ENCODE results near the gene DLG5. TPM values are rescaled to one million over a fixed set of nuclear protein-coding genes. Genes with fewer than 3 reads are reported as not detected.

DLG5 gene
- polyA plus RNA-seq, 3 donors: 0.14 to 0.77 TPM; not detected in 1

DNA sequence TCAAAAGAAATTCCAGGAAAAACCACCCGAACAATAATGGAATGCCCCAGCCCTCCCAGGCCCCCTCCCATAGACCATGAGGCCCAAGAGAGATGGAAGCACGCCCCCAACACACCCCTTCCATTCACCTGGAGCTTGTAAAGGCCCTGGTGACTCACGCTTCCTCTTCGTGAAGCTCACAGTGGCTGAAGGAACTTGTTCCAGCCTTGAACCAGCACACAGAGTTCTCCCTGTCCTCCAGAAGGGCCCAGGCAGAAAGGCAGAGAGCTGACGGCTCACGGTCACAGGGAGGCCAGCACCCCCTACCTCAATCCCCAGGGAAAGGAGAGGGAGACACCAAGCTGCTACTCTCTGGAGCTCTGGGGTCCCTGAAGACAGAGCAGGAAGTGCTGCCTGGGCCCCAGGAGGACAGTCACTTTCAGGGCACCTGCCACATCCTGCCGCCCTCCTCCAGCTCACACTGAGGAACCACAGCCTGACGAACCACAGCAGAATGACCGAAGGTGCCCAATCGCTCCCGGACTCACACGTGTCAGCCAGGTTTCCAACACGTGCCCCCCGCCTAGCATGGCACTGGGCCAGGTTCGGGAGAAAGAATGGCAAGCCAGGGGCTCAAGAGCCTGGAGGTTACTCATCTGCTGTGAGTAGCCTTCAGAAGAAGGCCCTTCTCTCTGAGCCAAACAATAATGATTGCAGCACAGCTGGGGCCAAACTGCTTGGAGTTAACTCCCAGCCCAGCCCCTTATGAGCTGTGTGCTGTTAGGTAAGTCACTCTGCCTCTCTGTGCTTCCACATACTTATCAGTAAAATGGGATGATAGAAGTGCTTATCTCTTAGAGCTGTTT lies 52.8 kb downstream of the DLG5 start:
- 17% methylated on average over 15 of the region's 15 CpGs for WGBS (ENCODE audit: insufficient coverage)

DNA sequence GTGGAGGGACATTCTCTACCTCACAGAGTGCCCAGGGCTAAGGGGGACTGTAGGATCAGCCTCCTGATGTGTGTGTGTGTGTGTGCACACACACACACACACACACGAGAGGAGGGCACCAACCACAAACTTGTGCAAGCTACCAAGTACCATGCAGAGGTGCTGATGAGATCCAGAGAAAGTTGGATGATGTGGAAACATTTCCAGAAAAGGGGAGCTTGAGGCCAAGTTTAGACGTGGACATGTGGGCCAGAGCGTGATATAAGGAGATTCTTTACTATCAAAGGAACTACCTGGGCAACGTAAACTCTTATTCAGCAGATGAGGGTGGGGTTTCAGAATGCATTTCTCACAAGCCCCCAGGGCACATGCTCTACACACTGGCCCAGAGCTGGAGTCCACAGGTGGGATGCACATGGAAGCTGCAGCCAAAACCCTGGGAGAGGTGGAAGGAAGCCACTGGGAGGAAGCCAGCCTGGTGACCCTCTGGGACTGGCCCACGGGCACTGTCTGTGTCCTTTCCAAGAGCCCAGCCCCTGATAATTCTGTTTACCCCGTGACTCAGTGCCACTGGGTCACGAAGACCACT lies 53.5 kb downstream of the DLG5 start:
- no peaks in the 10 kb centered on the region for H3K79me2 ChIP-seq (ENCODE audit: insufficient read depth, low read length)
- H3K4me2 ChIP-seq (replicated peaks; ENCODE audit: extremely low read depth, low read length, poor library complexity, severe bottlenecking): no peak overlapping the region
- no peaks in the 10 kb centered on the region for H3K9me3 ChIP-seq (replicated peaks in 1 of 2; ENCODE audit: control insufficient read depth in 1 of 2, insufficient read depth in 1 of 2, low read length in 2 of 2)
- Mint-ChIP-seq H3K36me3 (no peaks in the 10 kb centered on the region), H3K27me3 (ENCODE audit: low read depth in 3 of 3) (peaks cover 1 to 15% (median 11%) of the 10 kb centered on the region in 3 donors), H3K9me3 (no peaks in the 10 kb centered on the region), H3K4me3 (no peak overlapping the region), H3K27ac (peak overlapping the region in 1 of 7 donors; percentile 71), H3K4me1 (peaks cover 10% of the 10 kb centered on the region)
- DNase-seq: no peak
- no peak overlapping the region for H2AFZ ChIP-seq (ENCODE audit: insufficient read depth, low read depth, low read length, poor library complexity, severe bottlenecking)
- intact Hi-C loops (cut with micrococcal nuclease): no loop called here
- no peak overlapping the region for H3K27ac ChIP-seq (ENCODE audit: low read depth in 1 of 2, low read length in 2 of 2)
- WGBS (ENCODE audit: insufficient coverage): 92% methylated on average over 2 of the region's 7 CpGs
- no peak overlapping the region for H3K4me3 ChIP-seq (replicated peaks in 1 of 3; ENCODE audit: low read depth in 2 of 3, low read length in 3 of 3)
- TF ChIP-seq, protein P1, sequence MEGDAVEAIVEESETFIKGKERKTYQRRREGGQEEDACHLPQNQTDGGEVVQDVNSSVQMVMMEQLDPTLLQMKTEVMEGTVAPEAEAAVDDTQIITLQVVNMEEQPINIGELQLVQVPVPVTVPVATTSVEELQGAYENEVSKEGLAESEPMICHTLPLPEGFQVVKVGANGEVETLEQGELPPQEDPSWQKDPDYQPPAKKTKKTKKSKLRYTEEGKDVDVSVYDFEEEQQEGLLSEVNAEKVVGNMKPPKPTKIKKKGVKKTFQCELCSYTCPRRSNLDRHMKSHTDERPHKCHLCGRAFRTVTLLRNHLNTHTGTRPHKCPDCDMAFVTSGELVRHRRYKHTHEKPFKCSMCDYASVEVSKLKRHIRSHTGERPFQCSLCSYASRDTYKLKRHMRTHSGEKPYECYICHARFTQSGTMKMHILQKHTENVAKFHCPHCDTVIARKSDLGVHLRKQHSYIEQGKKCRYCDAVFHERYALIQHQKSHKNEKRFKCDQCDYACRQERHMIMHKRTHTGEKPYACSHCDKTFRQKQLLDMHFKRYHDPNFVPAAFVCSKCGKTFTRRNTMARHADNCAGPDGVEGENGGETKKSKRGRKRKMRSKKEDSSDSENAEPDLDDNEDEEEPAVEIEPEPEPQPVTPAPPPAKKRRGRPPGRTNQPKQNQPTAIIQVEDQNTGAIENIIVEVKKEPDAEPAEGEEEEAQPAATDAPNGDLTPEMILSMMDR (IDR thresholded peaks at IDR 0.05): no peak
- no peaks in the 10 kb centered on the region for H3K36me3 ChIP-seq (replicated peaks in 1 of 2; ENCODE audit: control insufficient read depth in 1 of 2, insufficient read depth in 2 of 2, low read length in 2 of 2)
- H3K4me1 ChIP-seq (ENCODE audit: control insufficient read depth in 1 of 2, insufficient read depth in 2 of 2, low read length in 2 of 2): no peaks in the 10 kb centered on the region
- H4K20me1 ChIP-seq (ENCODE audit: insufficient read depth, low read length): no peaks in the 10 kb centered on the region
- no peak overlapping the region for H3K9ac ChIP-seq (ENCODE audit: insufficient read depth, low read length, poor library complexity, severe bottlenecking)
- no peaks in the 10 kb centered on the region for H3K27me3 ChIP-seq (ENCODE audit: control insufficient read depth in 2 of 2, insufficient read depth in 2 of 2, low read length in 2 of 2)

More for the DNA sequence above, 52.8 kb downstream of the DLG5 start:
- Histone ChIP-seq H3K36me3 (replicated peaks in 1 of 2; ENCODE audit: control insufficient read depth in 1 of 2, insufficient read depth in 2 of 2, low read length in 2 of 2) (no peaks in the 10 kb centered on the region), H3K4me3 (replicated peaks in 1 of 3; ENCODE audit: low read depth in 2 of 3, low read length in 3 of 3) (no peak overlapping the region), H3K9ac (ENCODE audit: insufficient read depth, low read length, poor library complexity, severe bottlenecking) (no peak overlapping the region), H3K4me1 (ENCODE audit: control insufficient read depth in 1 of 2, insufficient read depth in 2 of 2, low read length in 2 of 2) (no peaks in the 10 kb centered on the region), H3K79me2 (ENCODE audit: insufficient read depth, low read length) (no peaks in the 10 kb centered on the region), H4K20me1 (ENCODE audit: insufficient read depth, low read length) (no peaks in the 10 kb centered on the region), H3K27ac (ENCODE audit: low read depth in 1 of 2, low read length in 2 of 2) (no peak overlapping the region), H3K27me3 (ENCODE audit: control insufficient read depth in 2 of 2, insufficient read depth in 2 of 2, low read length in 2 of 2) (no peaks in the 10 kb centered on the region), H3K4me2 (replicated peaks; ENCODE audit: extremely low read depth, low read length, poor library complexity, severe bottlenecking) (no peak overlapping the region), H2AFZ (ENCODE audit: insufficient read depth, low read depth, low read length, poor library complexity, severe bottlenecking) (no peak overlapping the region), H3K9me3 (replicated peaks in 1 of 2; ENCODE audit: control insufficient read depth in 1 of 2, insufficient read depth in 1 of 2, low read length in 2 of 2) (no peaks in the 10 kb centered on the region)
- Mint-ChIP-seq H3K9me3 (no peaks in the 10 kb centered on the region), H3K4me1 (peaks cover 16% of the 10 kb centered on the region), H3K27me3 (ENCODE audit: low read depth in 3 of 3) (peaks cover 8 to 15% (median 14%) of the 10 kb centered on the region in 3 donors), H3K36me3 (no peaks in the 10 kb centered on the region), H3K4me3 (no peak overlapping the region), H3K27ac (peak overlapping the region in 3 of 7 donors; percentile 21 to 71 (median 69))
- intact Hi-C loops (cut with micrococcal nuclease): no loop called here
- peak in 1 of 3 donors; percentile 24 for DNase-seq
- TF ChIP-seq, protein P1 (IDR thresholded peaks at IDR 0.05): no peak

Measured in CD14-positive monocyte (primary cell).